Tibial nerve (tissue), 4 donors: ENCODE measurements around the gene CCNG1. TPM values are rescaled to one million over a fixed set of nuclear protein-coding genes. Genes with fewer than 3 reads are reported as not detected.
"Not testable (repeated sequence)": the region's sequence is repeated elsewhere in the genome, so short reads cannot be mapped to it uniquely, and the experiment has no call there.

Experiments used
- DNase-seq, 2 donors: peaks; one replicate each; pipeline ENCODE4 v3.0.0-alpha.2; 2019; ENCODE audit warnings: low spot score in 2 of 2
- H3K27ac ChIP-seq, 4 donors: fragments of 200-600 bp; sonication (generic) in 3 of 4; one replicate each; pipeline ENCODE4 v1.5.1; 2017 to 2019; ENCODE audit warnings: mild to moderate bottlenecking in 1 of 4
- H3K27me3 ChIP-seq, 2 donors: fragments of 200-600 bp; sonication (generic) in 1 of 2; one replicate each; pipeline versions ENCODE4 v1.5.1 to v1.6.0; 2017 to 2019
- H3K36me3 ChIP-seq, 3 donors: fragments of 200-600 bp; sonication (generic); one replicate each; pipeline ENCODE4 v1.5.1; 2018 to 2019
- H3K4me1 ChIP-seq, 4 donors: fragments of 200-600 bp; sonication (generic) in 3 of 4; one replicate each; pipeline ENCODE4 v1.5.1; 2017 to 2019
- H3K4me3 ChIP-seq, 4 donors: fragments of 200-600 bp; sonication (generic) in 3 of 4; one replicate each; pipeline ENCODE4 v1.5.1; 2017 to 2019; ENCODE audit warnings: mild to moderate bottlenecking in 1 of 4, moderate library complexity in 1 of 4
- H3K9me3 ChIP-seq, 4 donors: fragments of 200-600 bp; sonication (generic) in 3 of 4; one replicate each; pipeline ENCODE4 v1.5.1; 2017 to 2019
- EP300 ChIP-seq, 2 donors: sonication (generic); formaldehyde crosslinking; IDR thresholded peaks; one replicate each; pipeline ENCODE4 v1.6.1; 2017; ENCODE audit warnings: antibody characterized with exemption in 2 of 2, mild to moderate bottlenecking in 1 of 2
- POLR2A ChIP-seq, 2 donors: fragments of 450-650 bp; IDR thresholded peaks; one replicate each; pipeline ENCODE4 v1.6.1; 2017; ENCODE audit warnings: antibody characterized with exemption in 2 of 2, mild to moderate bottlenecking in 2 of 2, moderate library complexity in 2 of 2
- whole genome bisulfite sequencing, 2 donors: methylation state at CpG; one replicate each; pipeline ENCODE4 v1.1.5; 2018; 5-methylcytosine and 5-hydroxymethylcytosine counted together
- total RNA-seq, 4 donors: library from RNA; depleted of rRNA; stranded (reverse); fragments of >200 nt; gene quantifications; one replicate each; pipeline ENCODE4 v1.1.0, GENCODE V29; 2016
- TF ChIP-seq, protein P1 (sequence below), 5 experiments: fragments of 200-600 bp in 3 of 5; fragments of 450-650 bp in 2 of 5; sonication (generic) in 3 of 5; IDR thresholded peaks; one replicate each; pipeline ENCODE4 v1.5.1; 2016 to 2019; ENCODE audit warnings: antibody characterized with exemption in 5 of 5, mild to moderate bottlenecking in 3 of 5, moderate library complexity in 2 of 5

The CCNG1 gene
- total RNA-seq, 4 donors from 2014 or later = 103 to 146 (median 113) TPM

DNA sequence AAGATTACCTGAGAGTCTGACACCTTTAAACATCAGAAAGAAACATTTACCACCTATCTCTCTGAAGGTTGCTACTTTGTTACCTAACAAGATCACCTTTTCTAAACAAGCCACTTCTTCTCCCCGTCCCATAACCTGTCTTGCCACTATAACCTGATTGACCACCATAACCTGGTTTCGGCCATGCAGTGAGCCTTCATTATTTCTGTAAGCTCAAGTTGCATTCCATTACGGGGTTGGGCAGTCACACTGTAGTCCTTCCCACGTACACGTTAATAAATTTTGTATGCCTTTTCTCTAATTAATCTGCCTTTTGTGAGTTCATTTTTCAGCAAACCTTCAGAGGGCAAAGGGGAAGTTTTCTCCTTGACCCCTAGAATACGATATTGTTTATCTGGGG, 28.0 kb upstream of the CCNG1 start:
- H3K27ac ChIP-seq = no peak overlapping the region
- no peaks in the 10 kb centered on the region for H3K36me3 ChIP-seq
- peaks cover 0 to 19% (median 0%) of the 10 kb centered on the region in 4 donors for H3K4me1 ChIP-seq
- WGBS, 2 donors = 72 to 75% methylated on average over 6 of the region's 6 CpGs
- H3K4me3 ChIP-seq = no peak overlapping the region
- TF ChIP-seq, protein P1, sequence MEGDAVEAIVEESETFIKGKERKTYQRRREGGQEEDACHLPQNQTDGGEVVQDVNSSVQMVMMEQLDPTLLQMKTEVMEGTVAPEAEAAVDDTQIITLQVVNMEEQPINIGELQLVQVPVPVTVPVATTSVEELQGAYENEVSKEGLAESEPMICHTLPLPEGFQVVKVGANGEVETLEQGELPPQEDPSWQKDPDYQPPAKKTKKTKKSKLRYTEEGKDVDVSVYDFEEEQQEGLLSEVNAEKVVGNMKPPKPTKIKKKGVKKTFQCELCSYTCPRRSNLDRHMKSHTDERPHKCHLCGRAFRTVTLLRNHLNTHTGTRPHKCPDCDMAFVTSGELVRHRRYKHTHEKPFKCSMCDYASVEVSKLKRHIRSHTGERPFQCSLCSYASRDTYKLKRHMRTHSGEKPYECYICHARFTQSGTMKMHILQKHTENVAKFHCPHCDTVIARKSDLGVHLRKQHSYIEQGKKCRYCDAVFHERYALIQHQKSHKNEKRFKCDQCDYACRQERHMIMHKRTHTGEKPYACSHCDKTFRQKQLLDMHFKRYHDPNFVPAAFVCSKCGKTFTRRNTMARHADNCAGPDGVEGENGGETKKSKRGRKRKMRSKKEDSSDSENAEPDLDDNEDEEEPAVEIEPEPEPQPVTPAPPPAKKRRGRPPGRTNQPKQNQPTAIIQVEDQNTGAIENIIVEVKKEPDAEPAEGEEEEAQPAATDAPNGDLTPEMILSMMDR (IDR thresholded peaks at IDR 0.05) = no peak
- TF ChIP-seq POLR2A (IDR thresholded peaks at IDR 0.05) = no peak
- no peak for TF ChIP-seq EP300 (IDR thresholded peaks at IDR 0.05)
- H3K9me3 ChIP-seq = no peaks in the 10 kb centered on the region
- no peak for DNase-seq
- no peaks in the 10 kb centered on the region for H3K27me3 ChIP-seq

DNA sequence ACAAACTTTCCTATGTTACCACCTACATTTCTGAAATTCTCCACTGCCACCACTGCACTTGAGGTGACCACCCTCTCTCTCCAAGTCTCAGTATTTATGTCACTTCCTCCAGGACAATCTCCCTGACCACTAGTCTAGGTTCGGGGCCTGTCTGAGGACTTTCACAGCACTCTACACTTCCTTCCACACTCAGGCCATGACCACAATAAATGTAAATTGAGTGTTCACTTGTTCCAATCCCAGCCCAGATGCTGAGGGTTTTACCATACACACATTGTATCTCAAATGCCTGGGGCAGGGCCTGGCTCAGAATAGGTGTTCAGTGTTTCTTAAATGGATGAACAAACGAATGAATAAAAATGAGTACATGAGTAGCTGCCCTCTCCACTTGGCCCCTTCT, 26.9 kb upstream of the CCNG1 start:
- peaks cover 0 to 9% of the 10 kb centered on the region in 2 donors for H3K27me3 ChIP-seq
- WGBS, 2 donors = 78 to 86% methylated on average over 2 of the region's 2 CpGs
- H3K4me3 ChIP-seq = no peak overlapping the region
- no peak for DNase-seq
- peaks cover 0 to 19% (median 0%) of the 10 kb centered on the region in 4 donors for H3K4me1 ChIP-seq
- no peak overlapping the region for H3K27ac ChIP-seq
- H3K36me3 ChIP-seq = no peaks in the 10 kb centered on the region
- no peak for TF ChIP-seq EP300 (IDR thresholded peaks at IDR 0.05)
- TF ChIP-seq, protein P1 (IDR thresholded peaks at IDR 0.05) = no peak
- TF ChIP-seq POLR2A (IDR thresholded peaks at IDR 0.05) = no peak
- no peaks in the 10 kb centered on the region for H3K9me3 ChIP-seq

DNA sequence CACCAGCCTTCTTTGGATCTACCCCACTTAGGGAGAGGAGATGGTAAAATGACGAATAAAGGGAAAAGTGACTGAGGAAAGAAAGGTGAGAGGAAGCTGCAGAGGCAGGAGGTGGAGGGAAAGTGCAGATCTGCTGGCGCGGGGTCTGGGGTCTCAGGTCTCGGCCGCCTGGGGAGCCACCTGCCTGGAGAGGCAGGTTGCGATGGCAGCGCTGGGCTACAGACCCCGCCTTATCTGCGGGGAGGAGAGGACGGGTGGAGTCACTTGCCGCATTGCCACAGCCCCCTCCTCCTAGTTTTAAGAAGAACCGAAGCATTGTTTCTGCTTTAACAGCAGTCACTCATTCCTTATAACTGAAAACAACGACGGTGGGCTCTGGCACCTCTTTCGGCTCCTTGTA, 21.7 kb upstream of the CCNG1 start:
- not testable (repeated sequence) for H3K4me3 ChIP-seq, H3K9me3 ChIP-seq, H3K4me1 ChIP-seq, DNase-seq, H3K36me3 ChIP-seq, H3K27ac ChIP-seq
- H3K27me3 ChIP-seq = peaks cover 0 to 18% of the 10 kb centered on the region in 2 donors
- WGBS, 2 donors = 19 to 21% methylated on average over 15 of the region's 15 CpGs

DNA sequence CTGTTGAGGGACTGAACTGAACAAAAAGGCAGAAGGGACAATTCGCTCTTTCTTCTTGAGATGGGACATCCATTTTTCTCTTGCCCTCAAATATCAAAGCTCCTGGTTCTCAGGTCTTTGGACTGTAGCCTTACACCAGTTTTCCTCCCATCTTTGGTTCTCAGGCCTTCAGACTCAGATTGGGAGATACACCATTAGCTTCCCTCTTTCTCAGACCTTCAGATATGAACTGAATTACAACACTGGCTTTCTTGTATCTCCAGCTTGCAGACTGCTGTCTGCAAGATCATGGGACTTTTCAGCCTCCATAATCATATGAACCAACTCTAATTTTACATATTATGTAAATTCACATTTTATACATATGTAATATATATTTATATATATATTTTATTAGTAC, 12.6 kb upstream of the CCNG1 start:
- Histone ChIP-seq H3K4me1 (no peaks in the 10 kb centered on the region), H3K36me3 (no peaks in the 10 kb centered on the region), H3K9me3 (no peaks in the 10 kb centered on the region), H3K27me3 (no peaks in the 10 kb centered on the region), H3K27ac (no peak overlapping the region), H3K4me3 (no peak overlapping the region)
- TF ChIP-seq POLR2A (IDR thresholded peaks at IDR 0.05) = no peak
- TF ChIP-seq EP300 (IDR thresholded peaks at IDR 0.05) = no peak
- TF ChIP-seq, protein P1 (IDR thresholded peaks at IDR 0.05) = no peak
- WGBS, 2 donors = 97 to 100% methylated on average over 1 of the region's 1 CpG
- DNase-seq = no peak

DNA sequence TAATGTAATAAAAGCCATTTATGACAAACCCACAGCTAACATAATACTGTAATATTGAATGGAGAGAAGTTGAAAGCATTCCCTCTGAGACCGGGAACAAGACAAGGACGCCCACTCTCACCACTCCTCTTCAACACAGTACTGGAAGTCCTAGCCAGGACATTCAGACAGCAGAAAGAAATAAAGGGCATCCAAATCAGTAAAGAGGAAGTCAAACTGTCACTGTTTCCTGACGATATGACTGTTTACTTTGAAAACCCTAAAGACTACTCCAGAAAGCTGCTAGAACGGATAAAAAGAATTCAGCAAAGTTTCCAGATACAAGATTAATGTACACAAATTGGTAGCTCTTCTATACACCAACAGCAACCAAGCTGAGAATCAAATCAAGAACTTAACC, 11.3 kb upstream of the CCNG1 start:
- WGBS, 2 donors = 29 to 41% methylated on average over 4 of the region's 4 CpGs
- not testable (repeated sequence) for DNase-seq

DNA sequence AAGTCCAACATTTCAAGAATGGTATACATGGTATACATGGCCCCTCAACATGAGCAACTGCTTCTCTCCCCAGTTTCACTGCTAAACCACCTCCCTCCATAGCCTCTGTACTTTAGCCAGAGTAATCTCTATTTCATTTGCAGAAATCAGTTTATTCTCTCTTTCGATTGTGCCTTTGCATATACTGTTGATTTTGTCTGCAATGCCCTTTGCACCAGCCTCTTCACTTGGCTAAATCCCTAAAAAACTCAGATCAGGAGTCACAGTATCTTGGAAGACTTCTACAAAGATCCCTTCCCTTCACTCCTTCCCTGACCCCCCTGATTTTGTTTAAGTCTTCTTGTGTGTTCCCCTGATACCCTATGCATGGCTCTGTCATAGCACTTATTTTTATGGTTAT, 4.9 kb upstream of the CCNG1 start:
- no peak for DNase-seq
- whole genome bisulfite sequencing, 2 donors = 86 to 89% methylated on average over 1 of the region's 1 CpG
- Histone ChIP-seq H3K4me3 (no peak overlapping the region), H3K27me3 (no peaks in the 10 kb centered on the region), H3K36me3 (no peaks in the 10 kb centered on the region), H3K27ac (no peak overlapping the region), H3K4me1 (peaks cover 0 to 12% (median 2%) of the 10 kb centered on the region in 4 donors), H3K9me3 (no peaks in the 10 kb centered on the region)
- TF ChIP-seq POLR2A (IDR thresholded peaks at IDR 0.05) = no peak
- no peak for TF ChIP-seq EP300 (IDR thresholded peaks at IDR 0.05)
- TF ChIP-seq, protein P1 (IDR thresholded peaks at IDR 0.05) = no peak

More for the DNA sequence above, 11.3 kb upstream of the CCNG1 start:
- H3K4me1 ChIP-seq, H3K36me3 ChIP-seq, H3K9me3 ChIP-seq, H3K27ac ChIP-seq, H3K27me3 ChIP-seq, H3K4me3 ChIP-seq: not testable (repeated sequence)
